HL-60 (cell line): ENCODE data around the gene SDHA.

Experiments
- DNase-seq, 2 experiments: peaks; one replicate each; pipeline ENCODE4 v3.0.0-alpha.2; 2010 to 2020; ENCODE audit warnings: low read depth in 1 of 2, low spot score in 1 of 2
- H3K27ac ChIP-seq: fragments of 250-450 bp; sonication (Bioruptor Pico); replicated peaks from 2 replicates; pipeline ENCODE4 v1.5.1; 2020; ENCODE audit warnings: mild to moderate bottlenecking, moderate library complexity
- H3K27me3 ChIP-seq: fragments of 250-450 bp; sonication (Bioruptor Pico); 2 replicates; pipeline ENCODE4 v1.5.1; 2021; ENCODE audit warnings: mild to moderate bottlenecking, moderate library complexity; ENCODE audit not compliant: insufficient read depth, poor library complexity, severe bottlenecking
- H3K4me3 ChIP-seq: replicated peaks from 2 replicates; pipeline ENCODE4 v1.5.1; 2011; ENCODE audit warnings: mild to moderate bottlenecking, control low read depth, low read length; ENCODE audit not compliant: insufficient read depth
- GABPA ChIP-seq: IDR thresholded peaks from 2 replicates; pipeline ENCODE4 v1.6.1; 2012; ENCODE audit warnings: low read depth
- POLR2AphosphoS5 ChIP-seq: IDR thresholded peaks from 2 replicates; pipeline ENCODE4 v1.6.1; 2012; ENCODE audit warnings: low read depth
- SPI1 ChIP-seq: IDR thresholded peaks from 2 replicates; pipeline ENCODE4 v1.6.1; 2012; ENCODE audit warnings: low read depth, mild to moderate bottlenecking, borderline replicate concordance
- TF ChIP-seq, protein P1 (sequence below): IDR thresholded peaks from 2 replicates; pipeline ENCODE4 v1.6.1; 2012; ENCODE audit warnings: low read depth; ENCODE audit not compliant: insufficient replicate concordance
- TF ChIP-seq, protein P2 (sequence below): IDR thresholded peaks from one replicate; pipeline ENCODE4 v1.5.1; 2011; ENCODE audit warnings: low read length, control low read depth, inconsistent platforms; ENCODE audit not compliant: insufficient read depth

Gene SDHA

DNA sequence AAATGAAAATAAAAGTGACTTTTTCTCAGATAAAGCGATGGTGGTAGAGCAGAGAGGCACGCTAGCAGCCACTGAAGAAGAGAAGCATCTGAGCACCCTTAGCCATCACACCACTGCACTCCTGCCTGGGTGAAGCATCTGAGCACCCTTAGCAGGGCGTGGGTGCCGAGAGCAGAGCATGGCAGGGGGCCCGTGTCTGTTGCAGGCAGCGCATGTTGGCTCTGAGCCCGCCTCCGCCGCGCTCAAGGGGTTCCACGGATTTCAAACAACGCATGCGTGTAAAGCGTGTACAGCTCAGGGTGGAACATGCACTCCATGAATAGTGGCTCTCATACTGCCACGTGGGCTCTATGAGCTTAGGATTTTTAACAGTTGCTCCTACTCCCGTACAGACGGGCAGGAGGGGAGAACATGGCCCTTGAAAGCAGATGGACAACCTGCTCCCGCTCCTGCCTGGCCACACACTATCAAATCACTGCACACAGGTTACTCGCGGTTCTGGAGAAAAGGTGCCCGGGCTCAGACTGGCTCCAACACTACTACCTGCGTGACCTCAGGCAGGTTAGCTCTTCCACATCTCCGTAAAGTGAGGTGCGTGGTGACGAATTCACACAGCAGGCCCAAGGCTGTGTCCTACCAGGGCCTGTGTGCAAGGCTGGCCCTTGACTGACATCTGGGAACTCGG is 14.7 kb upstream of the SDHA start:
- DNase-seq: no peak
- H3K27me3 ChIP-seq: no peaks in the 10 kb centered on the region
- H3K4me3 ChIP-seq: no peak overlapping the region
- H3K27ac ChIP-seq: no peak overlapping the region
- TF ChIP-seq, protein P1, sequence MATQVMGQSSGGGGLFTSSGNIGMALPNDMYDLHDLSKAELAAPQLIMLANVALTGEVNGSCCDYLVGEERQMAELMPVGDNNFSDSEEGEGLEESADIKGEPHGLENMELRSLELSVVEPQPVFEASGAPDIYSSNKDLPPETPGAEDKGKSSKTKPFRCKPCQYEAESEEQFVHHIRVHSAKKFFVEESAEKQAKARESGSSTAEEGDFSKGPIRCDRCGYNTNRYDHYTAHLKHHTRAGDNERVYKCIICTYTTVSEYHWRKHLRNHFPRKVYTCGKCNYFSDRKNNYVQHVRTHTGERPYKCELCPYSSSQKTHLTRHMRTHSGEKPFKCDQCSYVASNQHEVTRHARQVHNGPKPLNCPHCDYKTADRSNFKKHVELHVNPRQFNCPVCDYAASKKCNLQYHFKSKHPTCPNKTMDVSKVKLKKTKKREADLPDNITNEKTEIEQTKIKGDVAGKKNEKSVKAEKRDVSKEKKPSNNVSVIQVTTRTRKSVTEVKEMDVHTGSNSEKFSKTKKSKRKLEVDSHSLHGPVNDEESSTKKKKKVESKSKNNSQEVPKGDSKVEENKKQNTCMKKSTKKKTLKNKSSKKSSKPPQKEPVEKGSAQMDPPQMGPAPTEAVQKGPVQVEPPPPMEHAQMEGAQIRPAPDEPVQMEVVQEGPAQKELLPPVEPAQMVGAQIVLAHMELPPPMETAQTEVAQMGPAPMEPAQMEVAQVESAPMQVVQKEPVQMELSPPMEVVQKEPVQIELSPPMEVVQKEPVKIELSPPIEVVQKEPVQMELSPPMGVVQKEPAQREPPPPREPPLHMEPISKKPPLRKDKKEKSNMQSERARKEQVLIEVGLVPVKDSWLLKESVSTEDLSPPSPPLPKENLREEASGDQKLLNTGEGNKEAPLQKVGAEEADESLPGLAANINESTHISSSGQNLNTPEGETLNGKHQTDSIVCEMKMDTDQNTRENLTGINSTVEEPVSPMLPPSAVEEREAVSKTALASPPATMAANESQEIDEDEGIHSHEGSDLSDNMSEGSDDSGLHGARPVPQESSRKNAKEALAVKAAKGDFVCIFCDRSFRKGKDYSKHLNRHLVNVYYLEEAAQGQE: no peak
- TF ChIP-seq SPI1 (no peak), GABPA (no peak), POLR2AphosphoS5 (no peak)
- TF ChIP-seq, protein P2, sequence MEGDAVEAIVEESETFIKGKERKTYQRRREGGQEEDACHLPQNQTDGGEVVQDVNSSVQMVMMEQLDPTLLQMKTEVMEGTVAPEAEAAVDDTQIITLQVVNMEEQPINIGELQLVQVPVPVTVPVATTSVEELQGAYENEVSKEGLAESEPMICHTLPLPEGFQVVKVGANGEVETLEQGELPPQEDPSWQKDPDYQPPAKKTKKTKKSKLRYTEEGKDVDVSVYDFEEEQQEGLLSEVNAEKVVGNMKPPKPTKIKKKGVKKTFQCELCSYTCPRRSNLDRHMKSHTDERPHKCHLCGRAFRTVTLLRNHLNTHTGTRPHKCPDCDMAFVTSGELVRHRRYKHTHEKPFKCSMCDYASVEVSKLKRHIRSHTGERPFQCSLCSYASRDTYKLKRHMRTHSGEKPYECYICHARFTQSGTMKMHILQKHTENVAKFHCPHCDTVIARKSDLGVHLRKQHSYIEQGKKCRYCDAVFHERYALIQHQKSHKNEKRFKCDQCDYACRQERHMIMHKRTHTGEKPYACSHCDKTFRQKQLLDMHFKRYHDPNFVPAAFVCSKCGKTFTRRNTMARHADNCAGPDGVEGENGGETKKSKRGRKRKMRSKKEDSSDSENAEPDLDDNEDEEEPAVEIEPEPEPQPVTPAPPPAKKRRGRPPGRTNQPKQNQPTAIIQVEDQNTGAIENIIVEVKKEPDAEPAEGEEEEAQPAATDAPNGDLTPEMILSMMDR: no peak

DNA sequence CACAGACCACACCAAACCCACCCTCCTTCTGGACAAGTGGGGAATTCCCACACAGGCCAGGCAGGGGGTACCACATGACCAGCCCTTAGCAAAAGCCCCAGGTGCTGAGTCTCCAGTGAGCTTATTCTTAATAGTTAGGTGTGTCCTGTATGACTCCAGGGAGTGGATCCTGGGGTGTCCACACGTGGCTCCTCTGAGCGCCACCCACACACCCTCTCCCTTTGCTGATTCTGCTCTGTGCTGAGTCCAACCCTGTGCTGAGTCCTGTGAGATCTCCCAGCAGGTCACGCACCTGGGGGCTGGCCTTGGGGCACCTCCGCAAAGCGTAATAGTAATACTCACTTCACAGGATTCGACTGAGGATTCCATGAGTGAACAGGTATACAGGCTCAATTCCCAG is 14.1 kb upstream of the SDHA start:
- Histone ChIP-seq H3K27me3 (no peaks in the 10 kb centered on the region), H3K4me3 (no peak overlapping the region), H3K27ac (no peak overlapping the region)
- TF ChIP-seq, protein P1: no peak
- TF ChIP-seq SPI1 (no peak), POLR2AphosphoS5 (no peak), GABPA (no peak)
- TF ChIP-seq, protein P2: no peak
- no peak for DNase-seq

DNA sequence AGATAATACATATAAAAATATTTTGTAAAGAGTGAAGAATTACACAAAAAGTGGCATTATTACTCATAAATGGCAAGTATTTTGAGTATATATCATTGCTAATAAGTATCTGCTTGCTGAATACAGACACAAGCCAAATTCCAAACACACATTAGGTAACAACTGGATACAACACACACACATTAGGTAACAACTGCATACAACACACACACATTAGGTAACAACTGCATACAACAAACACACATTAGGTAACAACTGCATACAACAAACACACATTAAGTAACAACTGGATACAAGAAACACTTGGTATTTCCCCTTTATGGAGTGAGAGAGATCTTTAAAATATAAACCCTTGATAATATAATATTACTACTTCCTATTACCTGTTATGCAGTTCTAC is 13.7 kb upstream of the SDHA start:
- H3K4me3 ChIP-seq: no peak overlapping the region
- no peaks in the 10 kb centered on the region for H3K27me3 ChIP-seq
- TF ChIP-seq POLR2AphosphoS5: no peak
- TF ChIP-seq, protein P1: no peak
- TF ChIP-seq, protein P2: no peak
- TF ChIP-seq GABPA: no peak
- TF ChIP-seq SPI1: no peak
- no peak overlapping the region for H3K27ac ChIP-seq
- DNase-seq: no peak
